ENCODE data around the gene MAP1LC3C.

MAP1LC3C gene

DNA sequence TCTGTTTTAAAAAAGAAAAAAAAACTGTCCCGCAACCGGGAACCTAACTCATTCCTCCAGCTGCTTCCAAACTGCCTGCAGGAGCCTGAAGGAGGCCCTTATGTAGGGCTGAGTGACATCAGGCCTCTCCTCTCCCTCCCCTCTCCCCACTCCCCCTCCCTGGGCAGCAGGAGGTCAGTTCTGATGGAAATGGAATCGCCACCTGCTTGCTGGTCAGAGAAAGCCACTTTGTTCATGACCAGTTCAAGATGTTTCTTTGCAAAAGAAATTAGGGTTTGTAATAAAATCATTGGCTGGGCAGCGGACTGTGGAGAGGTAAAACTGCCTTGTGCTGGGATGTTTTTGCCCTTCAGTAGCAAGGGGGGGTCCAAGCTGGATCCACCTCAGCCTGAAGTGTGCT is at the start of gene MAP1LC3C:
TSS of gene MAP1LC3C (minus strand) at position 73 of the 400 bp plus-strand sequence. CDS start 90 bp downstream, outside the sequence.
- no peak for DNase-seq

DNA sequence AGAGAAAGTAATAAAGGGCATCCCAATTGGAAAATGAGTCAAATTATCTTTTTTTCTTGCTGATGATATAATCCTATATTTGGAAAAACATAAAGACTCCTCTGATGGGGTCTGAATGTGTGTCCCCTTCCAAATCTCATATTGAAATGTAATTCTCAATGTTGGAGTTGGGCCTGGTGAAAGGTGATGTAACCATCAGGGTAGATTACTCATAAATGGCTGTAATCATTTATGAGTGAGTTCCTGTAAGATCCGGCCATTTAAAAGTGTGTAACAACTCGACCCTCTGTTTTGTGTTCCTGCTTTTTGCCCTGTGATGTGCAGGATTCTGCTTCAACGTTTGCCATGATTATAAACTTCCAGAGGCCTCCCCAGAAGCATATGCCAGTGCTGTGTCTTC is 44.3 kb upstream of the MAP1LC3C start:
- DNase-seq = no peak

DNA sequence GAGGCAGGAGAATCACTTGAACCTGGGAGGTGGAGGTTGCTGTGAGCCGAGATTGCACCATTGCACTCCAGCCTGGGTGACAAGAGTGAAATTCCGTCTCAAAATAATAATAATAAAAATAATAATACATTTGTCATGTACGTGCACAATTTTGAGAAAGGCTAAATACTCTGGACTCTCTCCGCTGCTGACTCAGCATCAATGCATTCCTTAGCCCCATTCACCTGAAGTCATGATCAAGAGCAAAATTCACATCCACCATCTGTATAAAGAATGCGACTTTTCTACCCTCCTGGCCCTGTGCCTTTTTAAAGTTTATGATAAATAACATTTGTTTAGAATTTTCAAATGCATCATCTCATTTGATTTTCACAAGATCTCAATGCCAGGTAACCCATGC is 35.5 kb upstream of the MAP1LC3C start:
- no peak for DNase-seq

DNA sequence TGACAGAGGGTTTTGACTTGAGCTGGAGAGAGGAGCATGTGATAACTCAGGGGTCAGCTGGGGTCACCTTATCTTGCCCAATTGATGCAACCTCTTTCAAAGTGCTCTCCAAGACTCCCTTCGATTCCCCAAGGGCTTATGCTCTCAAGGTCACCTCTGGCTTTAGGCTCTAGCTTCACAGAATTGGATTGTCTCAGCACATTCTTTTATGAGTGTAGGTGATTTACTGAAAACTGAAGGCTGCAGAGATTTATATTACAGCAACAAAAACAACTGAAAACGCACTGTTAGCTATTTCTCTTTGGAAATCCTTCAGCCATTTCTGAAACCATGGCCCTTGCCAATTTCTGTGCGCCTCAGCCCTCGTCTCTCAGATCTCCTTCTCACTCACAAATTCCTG is 34.5 kb upstream of the MAP1LC3C start:
- DNase-seq = no peak

DNA sequence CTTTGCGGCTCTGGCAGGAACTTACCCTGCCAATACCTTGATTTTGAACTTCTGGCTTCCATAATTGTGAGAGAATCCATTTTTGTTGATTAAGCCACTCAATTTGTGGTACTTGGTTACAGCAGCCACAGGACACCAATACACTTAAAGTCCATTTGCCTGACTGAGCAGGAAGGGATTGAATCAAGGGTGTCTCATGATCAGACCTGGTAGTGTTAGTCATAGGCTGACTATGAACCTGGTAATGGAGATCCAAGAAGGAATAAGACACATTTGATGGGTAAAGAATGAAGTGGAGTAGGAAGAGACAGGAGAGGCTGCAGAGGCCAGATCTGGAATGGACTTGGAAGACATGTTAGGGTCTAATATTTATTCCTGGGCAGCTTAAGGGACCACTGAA is 31.2 kb upstream of the MAP1LC3C start:
- no peak for DNase-seq

DNA sequence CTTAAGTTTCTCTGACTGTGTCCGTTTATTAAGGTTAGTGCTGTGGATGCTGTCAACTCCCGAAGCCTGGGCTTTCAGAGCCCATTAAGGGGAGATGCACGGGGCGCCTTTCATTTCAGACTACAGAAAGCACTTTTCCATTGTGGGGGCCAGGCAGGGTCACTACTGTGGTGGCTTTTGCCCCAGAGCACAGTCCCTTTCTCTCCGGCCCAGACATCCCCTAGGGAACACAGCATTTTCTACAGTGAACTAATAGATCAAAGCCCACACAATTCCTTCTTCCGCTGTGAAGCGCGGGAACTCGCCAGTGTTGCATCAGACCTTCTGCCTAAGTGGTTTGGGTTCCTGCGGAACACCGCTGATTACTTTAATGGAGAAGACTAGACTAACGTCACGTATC is 26.8 kb upstream of the MAP1LC3C start:
- no peak for DNase-seq

DNA sequence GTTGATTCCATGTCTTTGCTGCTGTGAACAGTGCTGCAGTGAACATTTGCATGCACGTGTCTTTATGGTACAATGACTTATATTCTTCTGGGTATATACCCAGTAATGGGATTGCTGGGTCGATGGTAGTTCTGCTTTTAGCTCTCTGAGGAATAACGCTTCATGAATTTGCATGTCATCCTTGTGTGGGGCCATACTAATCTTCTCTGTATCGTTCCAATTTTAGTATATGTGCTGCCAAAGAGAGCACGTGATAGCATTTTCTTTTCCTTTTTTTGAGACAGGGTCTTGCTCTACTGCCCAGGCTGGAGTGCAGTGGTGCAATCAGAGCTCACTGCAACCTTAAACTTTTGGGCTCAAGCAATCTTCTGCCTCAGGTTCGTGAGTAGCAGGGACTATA is 24.9 kb upstream of the MAP1LC3C start:
- peak in 1 of 2 experiments; percentile 12 for DNase-seq

DNA sequence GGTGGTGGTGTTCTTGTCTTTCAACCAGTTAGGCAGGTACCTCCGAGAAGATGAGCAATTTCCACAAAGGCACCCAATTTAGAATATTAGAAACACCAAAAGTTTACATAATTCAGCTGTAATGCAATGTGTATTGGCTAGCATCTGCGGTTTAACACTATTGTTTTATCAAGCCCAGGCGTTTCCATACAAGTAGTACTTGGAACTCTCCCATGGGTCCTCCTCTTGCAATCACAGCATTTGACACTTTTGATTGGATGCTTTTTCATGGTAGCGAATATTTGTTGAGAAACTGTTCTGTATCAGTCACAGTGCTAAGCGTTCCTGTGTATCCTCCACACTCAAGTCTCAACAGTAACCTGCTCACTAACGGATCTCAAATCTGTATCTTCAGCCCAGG is 20.1 kb upstream of the MAP1LC3C start:
- DNase-seq = no peak

DNA sequence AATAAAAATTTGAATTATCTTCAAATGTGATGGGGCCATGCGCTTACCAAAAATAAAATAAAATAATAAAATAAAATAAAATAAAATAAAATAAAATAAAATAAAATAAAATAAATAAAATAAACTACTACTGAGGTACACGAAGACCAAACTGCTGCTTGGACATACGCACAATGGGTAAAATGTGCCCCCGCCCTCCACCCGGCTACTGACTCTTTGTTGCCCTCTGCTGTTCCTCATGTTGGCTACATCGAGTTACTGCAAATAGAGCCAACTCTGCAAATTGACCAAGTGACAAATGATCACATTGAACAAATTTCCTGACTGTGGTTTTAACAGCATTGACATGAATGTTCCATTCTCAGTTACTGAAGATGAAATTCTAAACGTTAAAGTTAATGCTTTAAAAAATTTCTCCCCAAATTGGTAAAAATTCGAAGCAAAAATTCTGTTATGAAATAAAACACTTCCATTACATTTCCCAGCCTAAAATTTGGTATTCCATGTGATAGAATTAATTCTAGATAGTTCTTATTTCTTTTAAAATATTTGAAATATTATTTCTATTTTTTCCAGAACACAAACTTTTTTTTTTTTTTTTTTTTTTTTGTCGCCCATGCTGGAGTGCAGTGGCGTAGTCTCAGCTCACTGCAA is 18.8 kb upstream of the MAP1LC3C start:
- DNase-seq = peak in 1 of 2 experiments; percentile 49

DNA sequence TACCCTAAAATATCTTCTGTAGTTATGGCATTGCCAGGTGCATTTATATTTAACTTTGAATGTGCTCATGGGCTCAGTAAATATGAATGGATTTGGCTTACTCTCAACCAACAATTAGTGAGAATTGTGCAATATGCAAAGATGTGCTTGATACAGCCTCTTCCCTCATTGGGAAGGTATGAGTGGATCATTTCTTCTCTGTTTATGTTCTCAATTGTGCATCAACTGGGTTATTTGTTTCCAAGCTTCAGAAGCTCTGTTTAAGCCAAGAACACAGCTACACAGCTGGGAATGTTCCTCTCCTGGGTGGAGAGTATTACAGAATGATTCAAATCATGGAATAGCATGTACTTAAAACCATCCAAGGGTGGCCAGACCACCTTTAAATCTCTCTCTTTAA is 17.6 kb upstream of the MAP1LC3C start:
- DNase-seq = no peak

DNA sequence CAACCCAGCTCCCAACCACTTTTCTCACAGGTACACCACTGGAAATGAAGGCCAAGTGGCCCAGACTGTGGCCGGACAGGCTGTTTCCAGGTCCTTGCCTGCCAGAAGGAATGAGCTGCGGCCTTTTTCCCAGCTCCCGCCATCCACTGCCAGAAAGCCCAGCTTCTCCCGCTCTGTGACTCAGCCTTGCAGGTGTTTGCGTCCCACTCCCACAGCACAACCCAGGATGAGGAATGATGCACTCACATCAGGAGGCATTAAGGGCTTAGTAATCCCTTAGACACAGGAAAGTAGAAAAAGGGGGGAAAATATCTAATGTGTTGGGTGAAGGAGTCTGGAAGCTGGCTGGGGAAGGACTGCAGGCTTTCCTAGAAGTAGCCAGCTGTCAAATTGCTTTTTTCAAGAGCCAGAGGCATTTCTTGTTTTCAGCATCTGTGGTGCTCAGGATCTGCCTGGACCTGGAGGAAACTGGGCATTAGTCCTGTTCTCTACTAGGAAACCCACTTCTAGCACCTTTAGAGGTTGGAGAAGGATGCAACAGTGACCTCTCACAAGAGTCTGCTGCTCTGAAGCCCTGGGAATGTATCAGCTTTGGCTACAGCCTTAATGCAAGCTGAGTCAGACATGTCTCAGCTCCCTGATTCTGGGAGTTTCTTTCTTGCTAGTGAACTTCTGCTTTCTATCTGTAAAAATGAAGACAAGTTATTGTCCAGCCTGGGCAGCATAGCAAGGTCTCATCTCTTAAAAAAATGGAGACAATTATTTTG is 13.2 kb upstream of the MAP1LC3C start:
- no peak for DNase-seq

DNA sequence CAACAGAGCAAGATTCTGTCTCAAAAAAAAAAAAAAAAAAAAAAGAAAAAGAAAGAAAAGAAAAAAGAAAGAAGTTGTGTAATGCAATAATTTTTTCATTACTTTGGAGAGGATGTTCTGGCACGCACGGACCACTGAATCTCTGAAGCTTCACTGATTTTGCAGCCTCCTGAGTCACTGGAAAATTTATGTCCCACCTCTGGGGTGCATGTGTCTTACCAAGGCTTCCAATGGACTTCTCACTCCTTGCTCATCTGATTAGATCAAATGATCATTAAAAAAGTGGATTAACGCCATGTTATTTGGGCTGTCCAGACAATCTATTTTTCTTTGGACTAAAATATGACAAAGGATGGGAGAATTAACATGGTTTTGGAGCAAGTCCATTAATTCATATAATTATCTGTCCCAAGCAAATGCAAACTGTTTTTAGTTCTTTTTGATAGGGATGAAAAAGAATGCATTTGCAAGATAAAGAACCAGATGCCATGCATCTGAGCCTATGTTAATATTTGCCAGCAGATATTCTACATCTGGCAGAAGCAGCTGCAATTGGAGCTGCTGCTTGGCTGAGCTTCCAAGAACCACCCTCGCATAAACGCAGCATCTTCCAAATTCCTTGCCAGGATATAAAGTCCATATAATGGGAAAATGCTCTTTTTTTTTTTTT is 10.1 kb upstream of the MAP1LC3C start:
- no peak for DNase-seq

DNA sequence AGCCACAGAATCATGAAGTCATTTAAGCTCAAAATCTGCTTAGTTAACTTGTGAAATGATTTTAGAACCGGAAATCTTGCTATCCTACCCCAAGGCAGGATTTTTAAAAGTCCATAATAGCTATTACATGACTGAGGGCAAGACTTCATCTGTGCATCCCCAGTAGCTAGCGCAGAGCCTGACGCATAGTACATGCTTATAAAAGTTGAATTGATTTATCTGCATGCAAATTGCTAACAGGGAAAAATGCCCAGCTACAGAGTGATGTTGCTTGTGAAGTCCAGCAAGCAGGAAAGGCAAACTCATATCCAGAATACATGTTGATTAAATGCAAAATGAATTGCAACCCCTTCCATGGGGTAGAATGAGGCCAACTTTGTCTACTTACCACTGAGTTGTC is 8.1 kb upstream of the MAP1LC3C start:
- DNase-seq = peak in 1 of 2 experiments; percentile 2

DNA sequence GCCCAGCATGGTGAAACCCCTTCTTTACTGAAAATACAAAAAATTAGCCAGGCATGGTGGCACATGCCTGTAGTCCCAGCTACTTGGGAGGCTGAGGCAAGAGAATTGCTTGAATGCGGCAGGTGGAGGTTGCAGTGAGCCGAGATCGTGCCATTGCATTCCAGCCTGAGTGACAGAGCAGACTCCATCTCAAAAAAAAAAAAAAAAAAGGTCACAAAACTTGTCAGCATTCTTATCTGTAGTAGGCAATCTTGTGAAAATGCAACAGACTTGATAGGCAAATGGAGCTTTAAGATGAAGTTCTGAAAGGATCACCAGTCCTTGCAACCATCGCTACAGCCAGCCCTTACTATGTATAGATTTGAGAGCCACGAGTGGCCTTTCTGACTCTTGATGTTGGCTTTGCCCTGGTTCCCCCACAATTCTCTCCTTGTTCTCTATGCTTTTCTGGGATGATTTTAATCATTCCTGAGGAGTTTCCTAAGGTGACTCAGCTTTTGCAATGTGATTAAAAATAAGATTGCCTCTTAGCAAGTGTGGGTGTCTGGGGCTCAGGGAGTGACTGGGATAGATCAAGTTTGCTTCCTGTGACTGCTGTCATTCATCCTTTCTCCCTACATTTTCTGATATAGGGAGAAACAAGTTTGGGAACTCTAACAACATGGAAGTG is 7.1 kb upstream of the MAP1LC3C start:
- DNase-seq = no peak

DNA sequence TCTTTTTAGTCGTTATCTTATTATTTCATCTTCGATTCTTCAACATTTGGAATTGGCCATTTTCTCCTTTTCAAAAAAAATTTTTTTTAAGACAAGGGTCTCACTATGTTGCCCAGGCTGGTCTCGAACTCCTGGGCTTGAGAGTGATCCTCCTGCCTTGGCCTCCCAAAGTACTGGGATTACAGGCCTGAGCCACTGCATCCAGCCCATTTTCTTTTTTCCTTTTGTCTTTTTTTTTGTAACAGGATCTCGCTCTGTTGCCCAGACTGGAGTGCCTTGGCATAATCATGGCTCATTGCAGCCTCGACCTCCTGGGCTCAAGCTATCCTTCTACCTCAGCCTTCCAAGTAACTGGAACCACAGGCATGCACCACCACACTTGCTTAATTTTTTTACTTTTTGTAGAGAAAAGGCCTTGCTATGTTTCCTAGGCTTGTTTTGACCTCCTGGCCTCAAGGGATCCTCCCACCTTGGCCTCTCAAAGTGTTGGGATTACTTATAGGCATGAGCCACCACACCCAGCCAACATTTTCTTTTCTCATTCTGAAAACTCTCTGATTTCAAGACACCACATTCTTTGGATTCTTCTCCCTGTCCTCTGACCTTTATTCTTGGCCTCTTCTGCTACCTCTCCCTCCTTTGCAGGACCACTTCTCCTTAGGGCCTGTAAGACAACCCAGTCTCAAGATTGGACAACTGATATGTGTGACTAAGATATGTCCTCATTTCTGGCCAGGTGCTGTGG is 6.0 kb upstream of the MAP1LC3C start:
- DNase-seq = no peak

DNA sequence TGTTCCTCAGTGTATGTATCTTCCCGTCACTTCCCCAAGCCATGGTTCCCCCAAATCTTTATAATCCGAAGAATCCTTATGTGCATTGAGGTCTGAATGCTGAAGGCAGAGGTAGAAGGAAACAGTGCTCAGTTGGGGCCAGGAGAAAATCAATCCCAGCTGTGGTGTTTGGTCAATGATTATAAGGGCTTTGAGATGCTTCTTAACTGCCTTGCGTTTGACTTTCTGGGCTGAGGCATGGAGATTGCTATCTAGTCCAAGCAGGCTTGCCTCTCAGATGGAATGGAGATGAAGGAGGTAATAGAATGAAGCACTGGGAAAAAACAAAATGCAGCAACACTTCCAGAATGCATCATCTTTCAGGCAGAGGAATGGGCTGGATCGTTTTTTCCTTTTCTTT is 3.6 kb upstream of the MAP1LC3C start:
- no peak for DNase-seq

DNA sequence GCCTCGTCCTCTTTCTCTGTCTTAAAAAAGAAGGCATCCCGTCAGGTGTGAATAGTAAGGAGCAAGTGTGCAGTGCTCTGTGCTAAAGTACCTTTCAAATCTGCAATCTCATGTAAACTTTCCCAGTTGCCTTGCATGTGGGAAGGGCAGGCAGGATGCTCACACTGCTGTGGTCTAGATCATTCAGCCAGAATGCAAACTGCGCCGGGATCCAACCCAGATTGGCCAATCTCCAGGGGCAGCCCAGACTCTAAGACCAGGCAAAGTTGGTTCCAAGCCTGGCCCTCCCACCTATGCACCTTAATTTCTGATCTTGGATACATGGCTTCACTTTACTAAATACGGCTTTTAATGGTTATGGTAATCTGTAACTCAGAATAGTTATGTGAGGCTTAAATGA is 3.2 kb upstream of the MAP1LC3C start:
- DNase-seq = no peak

DNA sequence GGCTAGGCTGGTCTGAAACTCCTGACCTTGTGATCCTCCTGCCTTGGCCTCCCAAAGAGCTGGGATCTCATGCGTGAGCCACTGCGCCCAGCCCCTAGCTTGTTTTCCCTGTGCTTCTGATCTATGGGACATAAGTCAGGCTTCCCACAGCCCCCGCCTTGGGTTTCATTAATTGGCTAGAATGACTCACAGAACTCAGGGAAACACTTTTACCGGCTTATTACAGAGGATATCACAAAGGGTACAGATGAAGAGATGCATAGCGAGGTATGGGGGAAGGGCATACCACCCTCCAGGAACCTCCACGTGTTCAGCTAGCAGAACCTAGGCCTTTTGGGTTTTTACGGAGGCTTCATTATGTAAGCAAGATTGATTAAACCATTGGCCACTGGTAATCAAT is 1.5 kb upstream of the MAP1LC3C start:
- DNase-seq = no peak

DNA sequence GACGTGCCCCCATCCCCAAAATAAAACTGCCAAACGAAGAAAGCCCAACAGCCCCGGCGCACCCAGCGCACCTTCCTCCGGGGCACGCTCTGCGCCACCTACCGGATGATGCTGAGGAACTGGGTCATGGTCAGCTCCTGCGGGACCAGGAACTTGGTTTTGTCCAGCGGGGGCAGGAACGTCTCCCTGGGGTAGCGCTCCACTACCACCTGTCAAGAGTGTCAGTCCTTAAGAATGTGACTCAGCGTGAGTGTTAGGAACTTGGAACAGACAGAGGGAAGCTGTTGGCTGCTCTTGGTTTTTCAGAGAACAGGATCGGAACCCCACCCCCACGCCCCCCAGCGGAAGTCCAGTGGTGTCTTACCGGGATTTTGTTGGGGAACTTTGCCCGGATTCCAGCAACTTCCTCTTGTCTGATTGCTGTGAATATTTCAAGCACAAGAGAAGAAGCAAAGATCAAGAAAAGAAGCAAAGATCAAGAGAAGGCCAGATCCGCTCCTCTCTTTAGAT is 431 bp downstream of the MAP1LC3C start:
- DNase-seq = peak in 1 of 2 experiments; percentile 52

DNA sequence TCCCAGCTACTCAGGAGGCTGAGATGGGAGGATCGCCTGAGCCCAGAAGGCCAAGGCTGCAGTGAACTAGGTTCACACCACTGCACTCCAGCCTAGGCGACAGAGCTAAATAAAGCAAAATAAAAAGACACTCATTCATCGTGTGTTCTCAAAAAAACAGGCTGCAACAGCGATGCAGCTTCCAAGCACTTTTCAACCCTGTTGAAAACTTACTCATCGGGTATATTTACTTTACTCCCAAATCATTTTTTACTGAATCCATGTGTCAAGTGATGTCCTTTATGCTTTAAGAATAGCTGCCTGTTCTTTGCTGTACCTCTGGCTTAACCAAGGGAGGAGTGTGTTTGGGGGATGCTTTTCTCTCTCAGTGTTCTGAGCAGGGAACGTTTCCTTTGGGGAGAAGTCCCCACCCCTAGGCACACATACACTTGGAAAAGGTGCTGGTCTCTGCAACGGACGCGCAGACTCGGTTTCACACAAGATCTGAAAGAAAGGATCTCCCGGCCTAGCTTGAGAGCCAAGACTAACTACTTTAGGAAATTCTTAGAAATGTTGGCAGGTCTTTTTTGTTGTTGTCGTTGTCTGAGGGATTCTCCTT is 1.4 kb downstream of the MAP1LC3C start:
- DNase-seq = no peak

DNA sequence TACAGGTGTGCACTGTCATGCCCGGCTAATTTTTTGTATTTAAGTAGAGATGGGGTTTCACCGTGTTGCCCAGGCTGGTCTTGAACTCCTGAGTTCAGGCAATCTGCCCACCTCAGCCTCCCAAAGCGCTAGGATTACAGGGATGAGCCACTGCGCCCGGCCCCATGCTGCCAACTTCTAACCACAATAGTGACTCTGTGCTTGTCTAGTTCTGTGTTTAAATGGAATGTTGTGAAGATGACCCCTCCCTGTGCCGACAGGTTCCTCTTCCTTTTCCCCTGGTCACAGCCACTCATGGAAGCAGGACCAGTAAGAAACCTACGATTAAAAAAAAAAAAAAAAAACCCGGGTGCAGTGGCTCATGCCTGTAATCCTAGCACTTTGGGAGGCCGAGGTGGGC is 4.7 kb downstream of the MAP1LC3C start:
- DNase-seq = no peak

DNA sequence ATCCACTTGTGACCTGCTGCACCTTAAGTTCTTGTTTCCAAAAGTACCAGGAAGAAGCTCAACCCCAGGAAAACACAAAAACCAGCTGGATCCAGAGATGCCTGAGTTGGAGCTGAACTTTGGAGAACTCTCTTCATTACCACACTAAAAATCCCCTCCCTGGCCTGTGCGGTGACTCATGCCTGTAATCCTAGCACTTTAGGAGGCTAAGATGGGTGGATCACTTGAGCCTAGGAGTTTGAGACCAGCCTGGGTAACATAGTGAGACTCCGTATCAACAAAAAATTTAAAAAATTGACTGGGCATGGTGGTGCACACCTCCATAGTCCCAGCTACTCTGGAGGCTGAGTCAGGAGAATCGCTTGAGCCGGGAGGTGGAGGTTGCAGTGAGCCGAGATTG is 6.2 kb downstream of the MAP1LC3C start:
- DNase-seq = no peak
